Vagina (tissue), 2 donors: ENCODE results near the gene MBD1. TPM values are rescaled to one million over a fixed set of nuclear protein-coding genes. Genes with fewer than 3 reads are reported as not detected.
A peak's percentile ranks its signal among the peaks of the same experiment; 100 is the strongest.

ENCODE experiments used
- DNase-seq, 2 donors: peaks; one replicate each; pipeline ENCODE4 v3.0.0-alpha.2; 2017; ENCODE audit errors: extremely low spot score in 2 of 2
- H3K27ac ChIP-seq: fragments of 200-600 bp; sonication (generic); one replicate; pipeline ENCODE4 v1.5.1; 2019
- H3K27me3 ChIP-seq: fragments of 200-600 bp; sonication (generic); one replicate; pipeline ENCODE4 v1.5.1; 2019
- H3K36me3 ChIP-seq, 2 donors: fragments of 200-600 bp; sonication (generic); one replicate each; pipeline ENCODE4 v1.5.1; 2017 to 2019
- H3K4me1 ChIP-seq: fragments of 200-600 bp; sonication (generic); one replicate; pipeline ENCODE4 v1.5.1; 2019
- H3K4me3 ChIP-seq, 2 donors: fragments of 200-600 bp; sonication (generic); 1 replicate in 1 of 2; 2 replicates in 1 of 2; pipeline ENCODE4 v1.5.1; 2016 to 2019
- H3K9me3 ChIP-seq: fragments of 200-600 bp; sonication (generic); one replicate; pipeline ENCODE4 v1.5.1; 2019
- CTCF ChIP-seq, 3 experiments: fragments of 450-650 bp in 2 of 3; fragments of 200-600 bp in 1 of 3; sonication (generic) in 1 of 3; IDR thresholded peaks; one replicate each; pipeline ENCODE4 v1.5.1; 2017 to 2019; ENCODE audit warnings: antibody characterized with exemption in 3 of 3, mild to moderate bottlenecking in 2 of 3, moderate library complexity in 2 of 3
- POLR2A ChIP-seq, 2 donors: fragments of 450-650 bp; IDR thresholded peaks; one replicate each; pipeline ENCODE4 v1.6.1; 2017; ENCODE audit warnings: antibody characterized with exemption in 2 of 2, mild to moderate bottlenecking in 2 of 2, moderate library complexity in 2 of 2
- POLR2AphosphoS5 ChIP-seq, 2 donors: sonication (generic); formaldehyde crosslinking; IDR thresholded peaks; one replicate each; pipeline ENCODE4 v1.9.0; 2017; ENCODE audit warnings: antibody characterized with exemption in 2 of 2, mild to moderate bottlenecking in 2 of 2, low read depth in 1 of 2; ENCODE audit not compliant: insufficient read depth in 1 of 2
- intact Hi-C: fragments of 100-400 bp; cut with DNase I; formaldehyde crosslinking; loops from one replicate; pipeline ENCODE4 v1.15.1; 2023
- total RNA-seq: library from RNA; depleted of rRNA; stranded (reverse); fragments of >200 nt; gene quantifications from one replicate; pipeline ENCODE4 v1.2.3, GENCODE V29; 2016

The MBD1 gene
- total RNA-seq, 1 donor from 2014 or later: 85.7 TPM

GRCh38 chr18:50286391-50287027 lies 5.2 kb upstream of the MBD1 start:
- H3K36me3 ChIP-seq: peaks cover 0 to 34% of the 10 kb centered on the region in 2 donors
- H3K9me3 ChIP-seq: no peaks in the 10 kb centered on the region
- no peak for DNase-seq
- TF ChIP-seq POLR2A (IDR thresholded peaks at IDR 0.05): no peak
- no peak for TF ChIP-seq POLR2AphosphoS5 (IDR thresholded peaks at IDR 0.05; ENCODE audit: insufficient read depth in 1 of 2, low read depth in 1 of 2)
- no peak for TF ChIP-seq CTCF (IDR thresholded peaks at IDR 0.05)
- H3K4me1 ChIP-seq: peaks cover 16% of the 10 kb centered on the region
- no peaks in the 10 kb centered on the region for H3K27me3 ChIP-seq
- intact Hi-C loops: no loop called here
- peak overlapping the region; percentile 89 for H3K27ac ChIP-seq
- peak overlapping the region; percentile 65 to 78 for H3K4me3 ChIP-seq

GRCh38 chr18:50285631-50286321 lies 4.5 kb upstream of the MBD1 start:
- DNase-seq: no peak
- no peaks in the 10 kb centered on the region for H3K9me3 ChIP-seq
- no peak overlapping the region for H3K27ac ChIP-seq
- no peak for TF ChIP-seq POLR2A (IDR thresholded peaks at IDR 0.05)
- TF ChIP-seq CTCF (IDR thresholded peaks at IDR 0.05): no peak
- no peak for TF ChIP-seq POLR2AphosphoS5 (IDR thresholded peaks at IDR 0.05; ENCODE audit: insufficient read depth in 1 of 2, low read depth in 1 of 2)
- H3K36me3 ChIP-seq: peaks cover 0 to 34% of the 10 kb centered on the region in 2 donors
- intact Hi-C loops: no loop called here
- H3K4me1 ChIP-seq: peaks cover 18% of the 10 kb centered on the region
- H3K4me3 ChIP-seq: no peak overlapping the region
- H3K27me3 ChIP-seq: no peaks in the 10 kb centered on the region

GRCh38 chr18:50285071-50285470 lies 3.7 kb upstream of the MBD1 start:
- TF ChIP-seq CTCF (IDR thresholded peaks at IDR 0.05): no peak
- TF ChIP-seq POLR2AphosphoS5 (IDR thresholded peaks at IDR 0.05; ENCODE audit: insufficient read depth in 1 of 2, low read depth in 1 of 2): no peak
- TF ChIP-seq POLR2A (IDR thresholded peaks at IDR 0.05): no peak
- Histone ChIP-seq H3K27ac (no peak overlapping the region), H3K4me3 (no peak overlapping the region), H3K36me3 (peaks cover 0 to 34% of the 10 kb centered on the region in 2 donors), H3K4me1 (peaks cover 25% of the 10 kb centered on the region), H3K9me3 (no peaks in the 10 kb centered on the region), H3K27me3 (no peaks in the 10 kb centered on the region)
- DNase-seq: peak in 1 of 2 donors; percentile 83
- intact Hi-C loops: no loop called here

- peaks cover 0 to 34% of the 10 kb centered on the region in 2 donors for H3K36me3 ChIP-seq
- TF ChIP-seq CTCF (IDR thresholded peaks at IDR 0.05): no peak
- TF ChIP-seq POLR2AphosphoS5 (IDR thresholded peaks at IDR 0.05; ENCODE audit: insufficient read depth in 1 of 2, low read depth in 1 of 2): no peak
- TF ChIP-seq POLR2A (IDR thresholded peaks at IDR 0.05): no peak
- no peak overlapping the region for H3K27ac ChIP-seq
- intact Hi-C loops: no loop called here
- no peak overlapping the region for H3K4me3 ChIP-seq
- no peaks in the 10 kb centered on the region for H3K9me3 ChIP-seq
- peaks cover 32% of the 10 kb centered on the region for H3K4me1 ChIP-seq
- peak in 1 of 2 donors; percentile 75 for DNase-seq
- H3K27me3 ChIP-seq: no peaks in the 10 kb centered on the region
Observed at GRCh38 chr18:50284255-50284885, 3.0 kb upstream of the MBD1 start.
